ENCODE data around the gene SNAP29.

DNA sequence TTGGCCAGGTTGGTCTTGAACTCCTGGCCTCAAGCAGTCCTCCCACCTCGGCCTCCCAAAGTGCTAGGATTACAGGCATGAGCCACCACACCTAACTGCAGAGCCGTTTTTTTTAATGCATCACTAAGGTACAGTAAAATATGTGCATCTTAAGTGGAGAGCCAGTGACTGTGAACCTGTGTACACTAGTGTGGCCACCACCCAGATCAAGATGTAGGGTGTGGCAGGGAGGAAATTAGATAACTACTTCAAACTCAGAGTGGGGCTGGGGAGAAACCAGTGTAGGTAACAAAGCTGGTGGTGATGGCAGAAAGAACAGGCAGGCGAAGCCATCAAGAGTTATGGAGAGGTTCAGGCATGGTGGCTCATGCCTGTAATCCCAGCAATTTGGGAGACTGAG, 14.4 kb downstream of the SNAP29 start:
- TF ChIP-seq POLR2A (IDR thresholded peaks at IDR 0.05) (no peak), EP300 (IDR thresholded peaks at IDR 0.05) (no peak), POLR2AphosphoS5 (IDR thresholded peaks at IDR 0.05) (no peak)
- TF ChIP-seq, protein P1, sequence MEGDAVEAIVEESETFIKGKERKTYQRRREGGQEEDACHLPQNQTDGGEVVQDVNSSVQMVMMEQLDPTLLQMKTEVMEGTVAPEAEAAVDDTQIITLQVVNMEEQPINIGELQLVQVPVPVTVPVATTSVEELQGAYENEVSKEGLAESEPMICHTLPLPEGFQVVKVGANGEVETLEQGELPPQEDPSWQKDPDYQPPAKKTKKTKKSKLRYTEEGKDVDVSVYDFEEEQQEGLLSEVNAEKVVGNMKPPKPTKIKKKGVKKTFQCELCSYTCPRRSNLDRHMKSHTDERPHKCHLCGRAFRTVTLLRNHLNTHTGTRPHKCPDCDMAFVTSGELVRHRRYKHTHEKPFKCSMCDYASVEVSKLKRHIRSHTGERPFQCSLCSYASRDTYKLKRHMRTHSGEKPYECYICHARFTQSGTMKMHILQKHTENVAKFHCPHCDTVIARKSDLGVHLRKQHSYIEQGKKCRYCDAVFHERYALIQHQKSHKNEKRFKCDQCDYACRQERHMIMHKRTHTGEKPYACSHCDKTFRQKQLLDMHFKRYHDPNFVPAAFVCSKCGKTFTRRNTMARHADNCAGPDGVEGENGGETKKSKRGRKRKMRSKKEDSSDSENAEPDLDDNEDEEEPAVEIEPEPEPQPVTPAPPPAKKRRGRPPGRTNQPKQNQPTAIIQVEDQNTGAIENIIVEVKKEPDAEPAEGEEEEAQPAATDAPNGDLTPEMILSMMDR (IDR thresholded peaks at IDR 0.05): no peak

Measured in suprapubic skin (tissue), 4 donors.